ENCODE measurements around the gene AOPEP. TPM values are rescaled to one million over a fixed set of nuclear protein-coding genes. Genes with fewer than 3 reads are reported as not detected.
"Not testable (repeated sequence)": the region's sequence is repeated elsewhere in the genome, so short reads cannot be mapped to it uniquely, and the experiment has no call there.

The AOPEP gene
- polyA plus RNA-seq, 1 experiment, result 40.0 TPM

DNA sequence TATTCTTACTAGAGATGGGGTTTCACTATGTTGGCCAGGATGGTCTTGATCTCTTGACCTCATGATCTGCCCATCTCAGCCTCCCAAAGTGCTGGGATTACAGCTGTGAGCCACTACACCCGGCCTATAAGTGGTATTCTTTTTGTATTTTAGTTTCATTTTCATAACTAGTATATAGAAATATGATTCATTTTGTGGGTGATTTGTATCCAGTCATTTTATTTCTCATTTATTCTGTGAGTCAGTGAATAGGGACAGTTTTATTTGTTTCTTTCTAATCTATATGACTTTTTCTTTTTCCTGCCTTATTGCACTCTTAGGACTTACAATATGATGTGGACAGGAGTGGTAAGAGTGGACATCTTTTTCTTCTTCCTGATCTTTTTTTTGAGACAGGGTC lies 112.9 kb downstream of the AOPEP start:
- no peak for DNase-seq (ENCODE audit: low read depth, low spot score)
- no peak overlapping the region for H3K4me3 ChIP-seq (ENCODE audit: low read depth, low read length)
- CTCF ChIA-PET, result no interaction called here
- H3K9me3 ChIP-seq (ENCODE audit: control insufficient read depth, insufficient read depth, low read length), result peaks cover 12% of the 10 kb centered on the region
- TF ChIP-seq, protein P1, sequence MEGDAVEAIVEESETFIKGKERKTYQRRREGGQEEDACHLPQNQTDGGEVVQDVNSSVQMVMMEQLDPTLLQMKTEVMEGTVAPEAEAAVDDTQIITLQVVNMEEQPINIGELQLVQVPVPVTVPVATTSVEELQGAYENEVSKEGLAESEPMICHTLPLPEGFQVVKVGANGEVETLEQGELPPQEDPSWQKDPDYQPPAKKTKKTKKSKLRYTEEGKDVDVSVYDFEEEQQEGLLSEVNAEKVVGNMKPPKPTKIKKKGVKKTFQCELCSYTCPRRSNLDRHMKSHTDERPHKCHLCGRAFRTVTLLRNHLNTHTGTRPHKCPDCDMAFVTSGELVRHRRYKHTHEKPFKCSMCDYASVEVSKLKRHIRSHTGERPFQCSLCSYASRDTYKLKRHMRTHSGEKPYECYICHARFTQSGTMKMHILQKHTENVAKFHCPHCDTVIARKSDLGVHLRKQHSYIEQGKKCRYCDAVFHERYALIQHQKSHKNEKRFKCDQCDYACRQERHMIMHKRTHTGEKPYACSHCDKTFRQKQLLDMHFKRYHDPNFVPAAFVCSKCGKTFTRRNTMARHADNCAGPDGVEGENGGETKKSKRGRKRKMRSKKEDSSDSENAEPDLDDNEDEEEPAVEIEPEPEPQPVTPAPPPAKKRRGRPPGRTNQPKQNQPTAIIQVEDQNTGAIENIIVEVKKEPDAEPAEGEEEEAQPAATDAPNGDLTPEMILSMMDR (IDR thresholded peaks at IDR 0.05; ENCODE audit: low read depth, low read length), result no peak
- POLR2A ChIA-PET, result no interaction called here
- H3K27ac ChIP-seq (ENCODE audit: low read depth, low read length), result no peak overlapping the region
- H3K27me3 ChIP-seq (ENCODE audit: control insufficient read depth, insufficient read depth, low read length), result no peaks in the 10 kb centered on the region

DNA sequence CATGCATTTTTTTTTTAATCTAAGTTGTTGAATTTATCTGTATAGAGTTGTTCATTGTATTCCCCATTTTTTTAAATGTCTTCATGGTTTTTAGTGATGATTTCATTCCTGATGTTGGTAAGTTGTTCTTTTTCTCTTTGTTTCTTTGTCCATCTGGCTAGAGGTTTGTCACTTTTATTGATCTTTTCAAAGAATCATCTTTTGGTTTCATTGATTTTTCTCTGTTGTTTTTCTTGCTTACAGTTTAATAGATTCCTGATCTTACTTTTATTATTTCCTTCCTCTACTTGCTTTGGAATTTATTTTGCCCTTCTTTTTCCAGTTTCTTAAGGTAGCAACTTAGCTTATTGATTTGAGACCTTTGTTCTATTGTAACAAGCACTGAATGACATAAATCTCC lies 114.2 kb downstream of the AOPEP start:
- Histone ChIP-seq H3K27me3 (ENCODE audit: control insufficient read depth, insufficient read depth, low read length) (no peaks in the 10 kb centered on the region), H3K27ac (ENCODE audit: low read depth, low read length) (no peak overlapping the region), H3K9me3 (ENCODE audit: control insufficient read depth, insufficient read depth, low read length) (peaks cover 12% of the 10 kb centered on the region), H3K4me3 (ENCODE audit: low read depth, low read length) (no peak overlapping the region)
- CTCF ChIA-PET, result no interaction called here
- TF ChIP-seq, protein P1 (IDR thresholded peaks at IDR 0.05; ENCODE audit: low read depth, low read length), result no peak
- POLR2A ChIA-PET, result no interaction called here
- DNase-seq (ENCODE audit: low read depth, low spot score), result no peak

DNA sequence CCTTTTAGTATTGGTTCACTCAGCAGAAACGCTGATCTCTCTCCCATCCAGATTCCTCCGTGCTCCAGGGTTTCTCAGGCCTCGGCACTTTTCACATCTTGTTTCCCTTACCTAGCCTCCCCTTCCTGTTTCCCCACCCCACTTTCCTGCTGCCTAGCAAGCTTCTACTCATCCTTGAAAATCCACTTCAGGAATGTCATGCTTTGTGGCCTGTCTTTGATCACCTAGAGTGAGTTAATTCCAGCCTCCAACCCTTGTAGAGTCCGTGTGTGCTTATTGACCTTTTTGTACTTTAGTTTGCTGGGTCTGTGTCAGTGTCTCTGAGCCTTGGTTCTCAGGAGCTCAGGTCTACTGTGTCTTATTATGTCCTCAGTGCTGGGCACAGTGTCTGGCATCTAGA lies 116.6 kb downstream of the AOPEP start:
- ChIA-PET POLR2A (no interaction called here), CTCF (no interaction called here)
- TF ChIP-seq, protein P1 (IDR thresholded peaks at IDR 0.05; ENCODE audit: low read depth, low read length), result no peak
- no peak overlapping the region for H3K4me3 ChIP-seq (ENCODE audit: low read depth, low read length)
- DNase-seq (ENCODE audit: low read depth, low spot score), result no peak
- no peaks in the 10 kb centered on the region for H3K27me3 ChIP-seq (ENCODE audit: control insufficient read depth, insufficient read depth, low read length)
- H3K9me3 ChIP-seq (ENCODE audit: control insufficient read depth, insufficient read depth, low read length), result peaks cover 8% of the 10 kb centered on the region
- no peak overlapping the region for H3K27ac ChIP-seq (ENCODE audit: low read depth, low read length)

DNA sequence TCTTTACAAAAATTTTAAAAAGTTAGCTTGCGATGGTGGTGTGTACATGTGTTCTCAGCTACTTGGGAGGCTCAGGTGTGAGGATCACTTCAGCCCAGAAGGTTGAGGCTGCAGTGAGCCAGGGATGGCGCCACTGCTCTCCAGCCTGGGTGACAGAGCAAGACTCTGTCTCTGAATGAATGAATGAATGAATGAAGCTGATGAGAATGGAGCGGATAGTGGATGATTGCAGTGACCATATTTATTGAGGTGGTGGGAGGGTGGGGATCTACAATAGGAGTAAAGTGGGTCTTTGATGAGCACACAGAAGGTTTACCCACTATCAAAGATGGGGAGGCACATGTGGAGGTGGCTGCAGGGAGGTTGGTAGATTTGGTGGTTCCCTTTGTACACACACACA lies 120.2 kb downstream of the AOPEP start:
- TF ChIP-seq, protein P1 (IDR thresholded peaks at IDR 0.05; ENCODE audit: low read depth, low read length), result no peak
- DNase-seq (ENCODE audit: low read depth, low spot score), result no peak
- CTCF ChIA-PET, result no interaction called here
- Histone ChIP-seq H3K27me3 (ENCODE audit: control insufficient read depth, insufficient read depth, low read length) (no peaks in the 10 kb centered on the region), H3K27ac (ENCODE audit: low read depth, low read length) (no peak overlapping the region), H3K4me3 (ENCODE audit: low read depth, low read length) (no peak overlapping the region), H3K9me3 (ENCODE audit: control insufficient read depth, insufficient read depth, low read length) (no peaks in the 10 kb centered on the region)
- POLR2A ChIA-PET, result interaction anchor here (0.5 to 1.0 kb wide), 5 partner anchors 14 to 162 kb away, joined by 3 to 5 read pairs (median 4); partner anchors contain the start of gene AOPEP

DNA sequence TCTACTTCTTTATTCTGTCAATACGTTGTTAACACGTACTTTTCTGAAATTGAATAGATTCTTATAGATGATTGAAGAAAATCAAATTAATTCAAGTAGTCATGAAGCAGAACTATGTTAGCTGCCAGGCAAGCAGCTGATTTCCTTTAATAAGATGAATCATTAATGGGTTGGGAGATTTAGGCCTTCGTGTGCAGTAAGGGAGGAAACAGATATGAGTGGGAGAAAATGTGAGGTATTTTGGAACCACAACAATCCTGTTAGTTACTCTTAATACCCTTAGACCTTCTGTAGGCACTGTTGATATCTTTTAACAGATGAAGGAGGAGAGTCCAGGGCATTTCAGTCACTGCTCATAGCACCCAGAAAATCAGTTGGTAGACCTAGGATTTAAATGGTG lies 121.0 kb downstream of the AOPEP start:
- ChIA-PET CTCF (no interaction called here), POLR2A (interaction anchor here (0.5 to 1.0 kb wide), 4 partner anchors 13 to 121 kb away, joined by 3 to 5 read pairs (median 4); partner anchors contain the start of gene AOPEP)
- Histone ChIP-seq H3K27ac (ENCODE audit: low read depth, low read length) (peak overlapping the region; percentile 59), H3K27me3 (ENCODE audit: control insufficient read depth, insufficient read depth, low read length) (no peaks in the 10 kb centered on the region), H3K4me3 (ENCODE audit: low read depth, low read length) (no peak overlapping the region), H3K9me3 (ENCODE audit: control insufficient read depth, insufficient read depth, low read length) (no peaks in the 10 kb centered on the region)
- TF ChIP-seq, protein P1 (IDR thresholded peaks at IDR 0.05; ENCODE audit: low read depth, low read length), result no peak
- peak; percentile 57 for DNase-seq (ENCODE audit: low read depth, low spot score)

DNA sequence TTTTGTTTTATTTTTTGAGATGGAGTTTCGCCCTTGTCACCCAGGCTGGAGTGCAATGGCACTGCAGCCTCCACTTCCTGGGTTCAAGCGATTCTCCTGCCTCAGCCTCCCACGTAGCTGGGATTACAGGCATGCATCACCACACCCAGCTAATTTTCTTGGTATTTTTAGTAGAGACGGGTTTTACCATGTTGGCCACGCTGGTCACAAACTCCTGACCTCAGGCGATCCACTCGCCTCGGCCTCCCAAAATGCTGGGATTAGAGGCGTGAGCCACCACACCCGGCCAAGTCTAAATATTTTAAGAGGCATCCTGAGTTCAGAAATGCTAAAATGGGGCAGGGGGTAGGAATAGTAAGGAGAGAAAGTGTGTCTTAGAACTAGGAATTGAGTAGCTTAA lies 122.3 kb downstream of the AOPEP start:
- H3K4me3 ChIP-seq (ENCODE audit: low read depth, low read length); H3K27me3 ChIP-seq (ENCODE audit: control insufficient read depth, insufficient read depth, low read length); DNase-seq (ENCODE audit: low read depth, low spot score); POLR2A ChIA-PET; H3K27ac ChIP-seq (ENCODE audit: low read depth, low read length); H3K9me3 ChIP-seq (ENCODE audit: control insufficient read depth, insufficient read depth, low read length): not testable (repeated sequence)
- CTCF ChIA-PET, result interaction anchor here (0.7 kb wide), 1 partner anchor 15 kb away, joined by 7 read pairs; no protein-coding TSS in a partner anchor
